GM12891 (cell line): Measurements from ENCODE around the gene DNAH11.

ENCODE experiments used
- POLR2A ChIP-seq: IDR thresholded peaks from 2 replicates; pipeline ENCODE4 v1.6.1; 2011; ENCODE audit warnings: low read depth, low read length, control low read depth
- POLR2AphosphoS5 ChIP-seq: IDR thresholded peaks from 2 replicates; pipeline ENCODE4 v1.6.1; 2011; ENCODE audit warnings: low read depth, low read length, control low read depth

DNA sequence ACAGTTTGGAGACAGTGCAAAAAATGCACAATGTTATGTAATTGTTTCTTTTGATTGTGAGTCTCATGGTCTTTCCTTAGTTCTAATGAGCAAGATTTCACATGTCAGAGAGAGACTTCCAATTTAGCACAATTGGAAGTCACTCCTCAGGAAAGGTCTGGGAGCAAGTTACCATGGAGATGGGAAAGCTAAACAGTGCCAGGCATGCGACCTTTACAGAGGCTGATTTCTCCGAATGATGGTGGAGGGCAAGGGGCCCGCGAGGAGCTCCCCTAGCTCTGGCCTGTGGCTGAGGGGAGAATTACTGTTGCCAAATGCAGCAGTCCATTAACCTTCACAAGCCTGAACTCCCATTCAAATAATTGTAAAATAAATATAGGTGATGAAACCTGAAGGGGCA is 343.6 kb downstream of the DNAH11 start:
- TF ChIP-seq POLR2AphosphoS5 (no peak), POLR2A (no peak)
